ENCODE measurements around the gene SPECC1.
A peak's percentile ranks its signal among the peaks of the same experiment; 100 is the strongest.
"Not testable (repeated sequence)": the region's sequence is repeated elsewhere in the genome, so short reads cannot be mapped to it uniquely, and the experiment has no call there.

The SPECC1 gene

GRCh38 chr17:20142268-20142667, 133.1 kb downstream of the SPECC1 start:
- no peak for DNase-seq

- no peak for DNase-seq
These were observed 134.6 kb downstream of the SPECC1 start for GRCh38 chr17:20143740-20144139.

GRCh38 chr17:20145567-20145966, 136.4 kb downstream of the SPECC1 start:
- no peak for DNase-seq

GRCh38 chr17:20149251-20149650, 140.1 kb downstream of the SPECC1 start:
- no peak for DNase-seq

GRCh38 chr17:20151174-20151573, 142.0 kb downstream of the SPECC1 start:
- no peak for DNase-seq

- no peak for DNase-seq
These were observed 144.1 kb downstream of the SPECC1 start for GRCh38 chr17:20153231-20153630.

GRCh38 chr17:20154286-20155000, 145.3 kb downstream of the SPECC1 start:
- DNase-seq = no peak

- DNase-seq = peak; percentile 96
These were observed 146.4 kb downstream of the SPECC1 start for GRCh38 chr17:20155258-20156195.

GRCh38 chr17:20156196-20157000, 147.2 kb downstream of the SPECC1 start:
- peak; percentile 67 for DNase-seq

- DNase-seq = no peak
These were observed 147.8 kb downstream of the SPECC1 start for GRCh38 chr17:20157001-20157310.

GRCh38 chr17:20158580-20158979, 149.4 kb downstream of the SPECC1 start:
- no peak for DNase-seq

- DNase-seq = no peak
These were observed 150.4 kb downstream of the SPECC1 start for GRCh38 chr17:20159406-20160069.

GRCh38 chr17:20165516-20165915, 156.4 kb downstream of the SPECC1 start:
- DNase-seq = not testable (repeated sequence)

GRCh38 chr17:20170085-20170484, 160.9 kb downstream of the SPECC1 start:
- no peak for DNase-seq

- DNase-seq = no peak
These were observed 162.7 kb downstream of the SPECC1 start for GRCh38 chr17:20171741-20172365.

GRCh38 chr17:20172376-20172775, 163.2 kb downstream of the SPECC1 start:
- no peak for DNase-seq

- DNase-seq = no peak
These were observed 163.9 kb downstream of the SPECC1 start for GRCh38 chr17:20173091-20173490.

- no peak for DNase-seq
These were observed 165.6 kb downstream of the SPECC1 start for GRCh38 chr17:20174588-20175265.

- DNase-seq = peak; percentile 9
These were observed 169.9 kb downstream of the SPECC1 start for GRCh38 chr17:20179041-20179440.

GRCh38 chr17:20180661-20181060, 171.5 kb downstream of the SPECC1 start:
- DNase-seq = no peak

GRCh38 chr17:20184181-20184580, 175.0 kb downstream of the SPECC1 start:
- no peak for DNase-seq

All from NCI-H69 (cell line).